Fibroblast of skin of back (primary cell): ENCODE results near the gene TIGD7. TPM values are rescaled to one million over a fixed set of nuclear protein-coding genes. Genes with fewer than 3 reads are reported as not detected.

ENCODE experiments used
- DNase-seq: peaks from one replicate; pipeline ENCODE4 v3.0.0-alpha.2; 2013
- polyA plus RNA-seq, 2 experiments: library from polyadenylated mRNA; unstranded; fragments of 120-200 nt; gene quantifications; one replicate each; pipeline ENCODE4 v1.2.1, GENCODE V29; 2013; ENCODE audit not compliant: insufficient read length in 2 of 2

Gene TIGD7, protein sequence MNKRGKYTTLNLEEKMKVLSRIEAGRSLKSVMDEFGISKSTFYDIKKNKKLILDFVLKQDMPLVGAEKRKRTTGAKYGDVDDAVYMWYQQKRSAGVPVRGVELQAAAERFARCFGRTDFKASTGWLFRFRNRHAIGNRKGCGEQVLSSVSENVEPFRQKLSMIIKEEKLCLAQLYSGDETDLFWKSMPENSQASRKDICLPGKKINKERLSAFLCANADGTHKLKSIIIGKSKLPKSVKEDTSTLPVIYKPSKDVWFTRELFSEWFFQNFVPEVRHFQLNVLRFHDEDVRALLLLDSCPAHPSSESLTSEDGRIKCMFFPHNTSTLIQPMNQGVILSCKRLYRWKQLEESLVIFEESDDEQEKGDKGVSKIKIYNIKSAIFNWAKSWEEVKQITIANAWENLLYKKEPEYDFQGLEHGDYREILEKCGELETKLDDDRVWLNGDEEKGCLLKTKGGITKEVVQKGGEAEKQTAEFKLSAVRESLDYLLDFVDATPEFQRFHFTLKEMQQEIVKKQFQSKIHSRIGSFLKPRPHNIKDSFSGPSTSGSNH
- polyA plus RNA-seq (2013, experiment 1 of 2; ENCODE audit: insufficient read length) = 3.2 TPM
- 2.9 TPM for polyA plus RNA-seq (2013, experiment 2 of 2; ENCODE audit: insufficient read length)

DNA sequence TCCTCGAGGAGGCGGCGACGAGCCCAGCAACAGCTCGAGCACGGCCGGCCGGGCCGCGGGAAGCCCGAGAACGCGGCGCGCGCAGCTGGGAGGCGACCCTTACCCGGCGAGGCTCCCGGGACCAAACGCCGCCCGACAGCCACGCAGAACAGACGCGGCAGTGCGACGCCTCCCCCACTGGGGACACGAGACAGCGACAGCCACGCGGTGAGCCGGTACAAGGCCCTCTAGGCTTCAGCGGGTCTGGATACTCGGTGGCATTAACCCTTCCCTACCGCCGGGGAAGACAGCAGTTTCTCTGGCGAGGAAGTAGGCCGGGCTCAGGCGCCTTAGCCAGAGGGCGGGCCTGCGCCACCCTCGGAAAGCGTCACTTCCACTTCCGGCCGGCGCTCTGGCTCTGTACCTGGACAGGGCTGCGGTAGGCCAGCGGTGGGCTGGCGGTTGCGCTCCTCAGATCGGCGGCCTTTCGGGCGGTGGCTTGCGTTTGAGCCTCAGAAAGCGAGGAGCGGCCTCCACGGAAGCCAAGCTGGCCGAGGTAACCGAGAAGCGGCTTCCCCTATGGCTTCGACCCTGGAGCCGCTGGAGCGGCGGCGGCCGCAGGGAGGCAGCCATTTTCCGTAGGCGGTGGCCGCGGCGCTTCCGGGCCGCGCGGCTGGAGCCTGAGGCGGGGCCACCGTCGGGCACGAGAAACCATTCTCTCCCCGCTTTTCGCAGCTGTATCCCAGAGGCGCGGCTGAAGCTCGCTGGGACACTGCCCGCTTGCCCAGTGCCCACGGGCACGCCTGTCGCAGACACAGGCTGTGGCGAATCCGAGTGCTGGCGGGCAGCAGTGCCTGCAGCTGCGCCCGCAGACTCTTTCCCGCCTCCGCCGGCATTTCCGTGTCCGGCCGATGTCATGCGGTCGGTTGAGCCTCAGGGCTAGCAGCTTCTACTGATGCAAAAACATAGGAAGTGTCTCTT lies at the start of gene TIGD7, which contains the start of gene ZNF75A:
Gene TIGD7, minus strand, starts transcription at position 322 of the 960 bp plus-strand sequence. CDS start 4,816 bp downstream, outside the sequence.
Gene ZNF75A, plus strand, starts transcription at position 389 of the 960 bp plus-strand sequence. CDS start 2,932 bp downstream, outside the sequence.
- peak; percentile 94 for DNase-seq

DNA sequence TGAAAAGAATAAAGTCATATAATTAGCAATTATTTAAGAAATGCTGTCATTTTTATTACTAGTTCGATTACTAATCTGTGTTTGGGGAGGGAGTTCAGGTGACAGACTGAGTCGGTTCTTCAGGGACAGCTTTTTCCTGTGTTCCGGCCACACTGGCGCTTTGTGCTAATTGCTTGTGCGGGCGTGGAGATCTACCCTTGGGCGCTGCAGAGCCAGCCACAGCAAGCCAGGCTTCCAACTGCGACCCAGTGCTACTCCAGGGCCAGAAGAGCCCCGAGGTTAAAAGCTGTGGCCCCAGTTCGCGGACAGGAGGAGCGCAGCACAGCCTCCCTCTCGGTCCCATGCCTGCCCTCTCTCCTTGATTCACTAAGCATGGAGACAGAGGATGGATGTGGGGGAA lies 43.9 kb upstream of the TIGD7 start:
- no peak for DNase-seq

DNA sequence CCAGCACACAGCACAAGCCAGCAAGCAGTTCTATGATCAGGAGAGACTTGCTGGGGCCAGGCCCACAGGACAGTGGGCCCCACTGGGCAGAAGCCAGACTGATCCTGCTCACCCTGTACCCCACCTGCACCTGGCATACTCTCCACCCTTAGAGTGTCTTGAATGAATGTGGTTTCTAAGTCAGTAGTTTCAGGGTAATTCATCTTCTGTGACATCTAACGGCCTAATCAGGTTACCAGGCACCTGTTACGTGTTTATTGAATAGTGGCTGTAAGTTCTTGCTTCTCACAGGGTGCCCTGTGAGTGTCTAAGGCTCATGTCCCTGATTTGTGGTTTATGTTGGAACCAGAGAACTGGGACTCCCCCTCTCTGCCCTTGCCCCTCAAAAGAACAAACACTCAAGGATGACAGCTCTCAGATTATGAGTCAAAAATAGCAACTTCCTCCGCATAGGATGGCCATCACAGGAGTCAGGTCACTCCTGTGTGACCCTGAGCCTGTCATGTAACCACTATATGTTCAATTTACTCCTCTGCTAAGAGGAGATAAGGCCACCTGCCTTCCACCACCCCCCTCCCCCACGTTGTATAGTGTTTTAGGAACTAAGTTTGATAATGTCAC lies 43.4 kb upstream of the TIGD7 start:
- DNase-seq = no peak

DNA sequence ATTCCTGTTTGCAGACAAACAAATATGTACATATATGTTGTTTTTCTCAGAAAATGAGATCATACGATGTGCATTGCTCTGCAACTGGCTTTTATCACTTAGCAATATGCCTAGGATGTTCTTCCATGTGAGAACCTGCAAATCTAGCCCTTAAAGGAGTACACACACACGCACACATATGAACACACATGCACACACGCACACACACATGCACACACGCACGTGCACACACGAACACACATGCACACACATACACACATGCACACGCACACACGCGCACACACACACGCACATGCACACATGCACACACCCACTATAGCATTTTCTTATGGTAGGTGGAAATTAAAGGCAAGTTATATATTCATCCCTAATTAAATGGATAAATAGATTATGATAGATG lies 42.4 kb upstream of the TIGD7 start:
- no peak for DNase-seq

DNA sequence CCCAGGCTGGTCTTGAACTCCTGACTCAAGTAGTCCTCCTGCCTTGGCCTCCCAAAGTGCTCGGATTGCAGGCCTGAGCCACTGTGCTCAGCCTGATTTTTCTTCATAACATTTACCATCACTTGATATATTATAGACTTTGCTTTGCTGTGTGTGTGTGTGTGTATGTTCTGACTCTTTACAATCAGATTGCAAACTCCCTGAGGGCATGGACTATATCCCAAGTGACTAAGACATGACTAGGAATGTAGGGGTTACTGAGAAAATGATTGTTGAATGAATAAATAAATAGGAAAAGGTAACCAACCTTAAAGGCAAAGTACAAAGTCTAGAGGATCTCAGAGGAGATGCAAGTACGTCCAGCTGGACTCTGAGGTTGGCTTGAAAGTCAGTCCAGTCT lies 40.8 kb upstream of the TIGD7 start:
- DNase-seq = no peak

DNA sequence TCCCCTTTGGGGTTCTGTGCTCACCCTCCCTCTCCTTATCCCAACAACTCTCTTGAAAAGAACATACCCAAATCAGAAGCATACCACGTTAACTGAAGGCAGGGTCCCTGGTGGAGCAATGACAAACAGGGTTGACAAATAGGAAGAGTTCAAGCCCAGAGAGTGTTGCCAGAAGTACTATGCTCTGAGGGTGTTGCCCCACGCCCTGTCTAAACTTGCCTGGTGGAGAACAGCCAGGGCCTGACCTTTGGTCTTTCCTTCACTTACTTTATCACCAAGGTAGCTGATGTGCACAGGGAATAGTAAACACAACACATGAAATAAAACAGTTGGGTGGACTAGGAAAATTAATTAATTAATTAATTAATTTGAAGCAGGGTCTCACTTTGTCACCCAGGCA lies 23.4 kb upstream of the TIGD7 start:
- no peak for DNase-seq

DNA sequence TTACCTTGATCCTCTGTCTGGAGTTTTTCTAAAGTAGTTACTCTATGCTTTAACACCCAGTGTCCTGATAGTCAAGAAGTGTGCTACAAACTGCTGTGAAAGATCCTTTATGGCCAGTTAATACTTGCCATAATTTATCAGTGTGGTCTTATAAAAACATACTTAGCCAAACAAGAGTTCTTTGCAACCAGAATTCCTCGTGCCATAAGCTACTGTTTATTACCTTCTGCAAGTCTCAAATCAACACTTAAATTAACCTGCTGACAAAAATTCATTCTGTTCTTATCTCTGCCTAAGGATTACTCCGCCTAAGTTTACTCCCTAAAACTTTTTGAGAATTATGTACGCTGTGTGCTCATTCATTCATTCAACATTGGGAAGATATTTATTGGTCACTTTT lies 22.9 kb upstream of the TIGD7 start:
- no peak for DNase-seq

DNA sequence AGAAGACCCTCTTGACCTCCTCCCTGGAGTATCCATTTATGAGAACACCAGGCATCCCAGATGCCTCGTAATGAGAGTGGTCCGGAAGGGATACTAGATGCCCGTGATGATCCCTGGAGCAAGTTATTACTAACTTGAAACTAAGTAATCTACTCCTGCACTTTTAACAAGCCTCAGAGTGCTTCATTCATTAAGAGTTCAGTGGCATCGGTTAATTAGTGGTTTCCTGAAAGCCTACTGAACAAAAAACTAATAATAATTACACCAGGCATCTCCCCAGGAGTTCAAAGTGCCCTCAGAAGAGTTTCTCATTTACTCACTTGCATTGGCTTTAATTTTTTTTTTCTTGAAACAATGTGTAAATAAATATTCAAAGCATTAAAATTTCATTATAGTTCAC lies 22.3 kb upstream of the TIGD7 start:
- no peak for DNase-seq

DNA sequence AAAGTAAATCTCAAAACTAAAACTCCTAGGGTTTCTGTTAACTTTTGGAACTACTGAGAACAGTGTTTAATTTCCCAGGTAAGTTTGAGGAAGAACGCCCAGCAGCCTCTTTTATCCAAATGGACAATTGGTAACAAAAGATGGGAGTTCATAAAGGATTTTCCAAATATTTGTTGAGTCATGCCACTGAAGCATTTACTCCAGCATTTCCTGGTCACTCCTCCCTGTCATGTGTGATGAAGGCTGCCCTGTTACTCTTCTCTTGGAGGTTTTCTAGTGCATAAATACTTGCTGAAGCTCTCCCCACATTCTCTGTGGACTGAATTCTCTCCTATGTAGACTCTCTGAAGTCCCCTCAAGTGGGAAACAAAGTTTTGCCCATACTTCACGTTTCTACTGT lies 16.6 kb upstream of the TIGD7 start:
- DNase-seq = no peak

DNA sequence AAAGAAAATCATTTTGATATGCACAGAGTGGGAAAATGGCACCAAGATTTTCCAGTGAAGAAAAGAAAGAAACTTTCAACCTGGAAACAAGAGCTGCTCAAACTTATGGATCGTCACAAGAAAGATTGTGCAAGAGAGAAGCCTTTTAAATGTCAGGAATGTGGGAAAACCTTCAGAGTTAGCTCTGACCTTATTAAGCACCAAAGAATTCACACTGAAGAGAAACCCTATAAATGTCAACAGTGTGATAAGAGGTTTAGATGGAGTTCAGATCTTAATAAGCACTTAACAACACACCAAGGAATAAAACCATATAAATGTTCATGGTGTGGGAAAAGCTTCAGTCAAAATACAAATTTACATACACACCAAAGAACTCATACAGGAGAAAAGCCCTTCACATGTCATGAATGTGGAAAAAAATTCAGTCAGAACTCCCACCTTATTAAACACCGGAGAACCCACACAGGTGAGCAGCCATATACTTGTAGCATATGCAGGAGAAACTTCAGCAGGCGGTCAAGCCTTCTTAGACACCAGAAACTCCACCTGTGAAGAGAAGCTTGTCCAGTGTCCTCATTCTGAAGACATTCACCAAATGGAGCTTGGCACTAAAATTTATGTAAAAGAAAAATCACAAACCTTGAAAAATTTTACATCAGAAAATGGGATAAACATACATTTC lies 12.2 kb upstream of the TIGD7 start:
- DNase-seq = no peak

DNA sequence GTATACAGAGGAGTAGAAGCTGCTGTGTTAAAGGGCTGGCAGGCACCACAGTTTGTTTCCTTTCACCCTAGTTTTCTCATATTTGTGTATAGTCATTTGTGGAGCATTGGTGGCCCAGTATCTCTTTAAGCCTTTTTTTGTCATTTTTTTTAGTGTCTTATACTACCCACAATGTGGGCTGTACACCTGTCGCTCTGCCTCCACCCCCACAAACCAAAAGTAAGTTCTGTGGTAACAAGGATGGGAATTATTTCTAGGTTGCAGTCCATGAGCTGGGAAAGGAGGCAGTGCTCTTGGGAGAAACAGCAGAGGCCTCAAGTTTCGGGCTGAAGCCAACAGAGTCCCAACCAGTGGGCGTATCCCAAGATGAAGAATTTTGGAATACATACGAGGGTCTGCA lies 6.3 kb upstream of the TIGD7 start:
- no peak for DNase-seq

DNA sequence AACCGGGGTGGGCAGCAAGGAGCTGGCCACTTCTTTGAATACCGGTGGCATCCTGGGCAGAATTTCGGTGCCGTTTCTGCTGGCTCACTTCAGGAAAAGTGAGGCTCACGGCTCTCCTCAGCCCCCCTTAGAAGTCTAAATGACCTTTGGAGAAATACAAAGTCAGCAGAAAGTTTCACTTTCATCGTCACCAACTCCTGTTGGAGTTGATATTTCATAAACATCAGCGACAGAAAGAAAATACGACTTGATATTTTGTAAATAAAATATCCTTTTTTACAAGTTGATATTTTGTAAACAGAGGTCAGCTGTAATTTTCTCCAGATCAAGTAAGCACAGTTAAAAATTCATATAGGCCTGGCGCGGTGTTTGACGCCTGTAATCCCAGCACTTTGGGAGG lies 848 bp upstream of the TIGD7 start:
- DNase-seq = no peak

DNA sequence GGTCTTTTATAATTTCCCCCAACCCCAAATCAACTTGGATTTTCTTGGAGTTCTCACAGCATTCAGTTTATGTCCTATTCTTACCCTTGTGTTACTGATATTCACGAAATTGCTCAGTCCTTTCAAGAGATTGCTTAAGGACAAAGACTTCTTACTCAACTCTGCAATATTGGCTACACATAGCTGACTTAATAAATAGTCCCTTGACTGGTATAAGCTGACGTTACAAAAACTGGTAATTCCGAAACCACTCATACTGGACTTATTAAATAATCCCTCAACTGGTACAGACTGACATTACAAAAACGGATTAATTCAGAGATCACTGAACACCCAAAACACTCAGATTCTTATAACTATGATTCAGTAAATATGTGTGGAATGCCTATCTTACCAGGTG lies 860 bp downstream of the TIGD7 start:
- DNase-seq = no peak

DNA sequence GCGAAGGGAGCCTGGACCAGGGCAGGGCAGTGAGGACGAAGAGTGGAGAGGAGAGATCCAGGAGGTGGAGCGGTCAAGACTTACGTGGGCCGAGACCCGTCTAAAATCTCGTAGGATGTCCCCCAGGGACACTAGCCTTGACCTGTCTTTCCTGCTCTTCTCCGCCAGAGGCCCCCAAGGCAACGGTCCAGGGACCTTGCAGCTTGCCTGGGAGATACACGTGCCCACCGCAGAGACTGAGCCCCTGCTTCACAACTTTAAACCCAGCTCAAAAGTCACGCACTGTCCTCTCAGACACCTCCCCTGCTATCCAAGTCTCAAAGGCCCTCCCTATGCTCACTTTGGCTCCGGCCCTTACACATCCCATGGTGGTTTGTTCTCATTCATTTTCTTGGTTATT lies 9.4 kb downstream of the TIGD7 start:
- DNase-seq = no peak

DNA sequence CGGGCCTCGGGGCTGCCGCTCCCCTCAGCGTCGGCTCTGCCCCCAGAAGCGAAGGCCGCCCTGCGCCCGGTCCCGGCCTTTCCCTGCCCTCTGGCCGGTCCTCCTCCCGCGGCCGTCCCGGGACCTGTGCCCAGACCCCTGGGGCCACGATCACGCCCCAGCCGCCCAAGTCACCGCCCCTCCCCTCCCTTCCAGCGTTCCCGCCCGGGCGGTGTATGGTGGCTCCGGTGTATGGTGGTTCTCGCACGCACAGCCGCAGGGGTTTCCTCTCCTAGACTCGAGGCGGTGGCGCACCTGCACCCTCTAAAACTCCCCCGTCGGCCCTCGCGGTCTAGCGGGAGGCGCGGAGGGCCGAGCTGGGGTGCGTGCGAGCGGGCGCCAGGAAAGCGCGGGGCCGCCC lies 10.0 kb downstream of the TIGD7 start:
- DNase-seq = no peak

DNA sequence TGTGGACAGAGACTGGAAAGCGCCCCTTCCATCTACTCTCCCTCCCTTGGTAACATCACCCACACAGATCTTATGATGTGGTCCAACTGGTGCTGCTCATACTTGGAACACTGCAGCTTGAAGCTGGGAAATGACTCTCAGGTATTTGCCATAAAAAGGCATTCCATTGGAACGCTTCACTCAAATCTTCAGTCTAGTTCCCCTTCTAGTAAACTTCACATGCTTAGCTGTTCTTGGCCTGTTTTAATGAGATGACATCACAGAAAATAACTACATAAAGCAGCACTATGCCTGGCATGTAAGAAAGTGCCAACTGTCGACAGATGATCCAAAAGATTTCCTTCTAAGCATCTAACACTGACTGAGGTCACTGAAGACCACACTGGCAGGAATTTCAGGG lies 12.6 kb downstream of the TIGD7 start:
- DNase-seq = no peak

DNA sequence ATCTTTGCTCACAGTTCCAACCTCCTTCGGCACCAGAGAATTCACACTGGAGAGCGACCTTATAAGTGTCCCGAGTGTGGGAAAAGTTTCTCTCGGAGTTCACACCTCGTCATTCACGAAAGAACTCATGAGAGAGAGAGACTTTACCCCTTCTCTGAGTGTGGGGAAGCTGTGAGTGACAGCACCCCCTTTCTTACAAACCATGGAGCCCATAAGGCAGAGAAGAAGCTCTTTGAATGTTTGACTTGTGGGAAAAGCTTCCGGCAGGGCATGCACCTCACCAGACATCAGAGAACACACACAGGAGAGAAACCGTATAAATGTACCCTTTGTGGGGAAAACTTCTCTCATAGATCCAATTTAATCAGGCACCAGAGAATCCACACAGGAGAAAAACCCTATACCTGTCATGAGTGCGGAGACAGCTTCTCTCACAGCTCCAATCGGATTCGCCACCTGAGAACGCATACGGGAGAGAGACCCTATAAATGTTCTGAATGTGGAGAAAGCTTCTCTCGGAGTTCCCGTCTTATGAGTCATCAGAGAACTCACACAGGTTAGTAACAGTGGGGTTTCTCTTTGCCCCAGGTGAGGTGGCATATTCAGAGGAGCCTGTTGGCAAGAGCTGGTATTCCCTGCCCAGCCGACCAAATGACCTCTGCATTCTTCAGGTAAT lies 15.1 kb downstream of the TIGD7 start:
- no peak for DNase-seq

DNA sequence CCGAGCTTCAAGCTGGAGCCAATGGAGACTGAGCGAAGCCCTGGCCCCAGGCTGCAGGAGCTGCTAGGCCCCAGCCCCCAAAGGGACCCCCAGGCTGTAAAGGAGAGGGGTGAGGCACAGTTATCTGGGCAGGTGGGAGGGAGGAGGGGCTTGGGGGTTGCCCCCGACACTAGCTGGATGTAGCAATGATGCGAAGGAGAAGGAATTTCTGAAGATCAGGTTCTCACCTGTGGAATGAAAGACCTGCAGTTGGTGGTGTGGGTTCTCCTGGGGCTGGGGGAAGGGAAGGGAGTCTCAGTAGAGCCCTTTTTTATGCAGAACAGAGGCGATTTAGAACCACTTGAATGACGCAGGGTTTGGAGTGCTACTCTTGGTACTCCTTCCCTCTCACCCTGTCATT lies 20.1 kb downstream of the TIGD7 start:
- no peak for DNase-seq

DNA sequence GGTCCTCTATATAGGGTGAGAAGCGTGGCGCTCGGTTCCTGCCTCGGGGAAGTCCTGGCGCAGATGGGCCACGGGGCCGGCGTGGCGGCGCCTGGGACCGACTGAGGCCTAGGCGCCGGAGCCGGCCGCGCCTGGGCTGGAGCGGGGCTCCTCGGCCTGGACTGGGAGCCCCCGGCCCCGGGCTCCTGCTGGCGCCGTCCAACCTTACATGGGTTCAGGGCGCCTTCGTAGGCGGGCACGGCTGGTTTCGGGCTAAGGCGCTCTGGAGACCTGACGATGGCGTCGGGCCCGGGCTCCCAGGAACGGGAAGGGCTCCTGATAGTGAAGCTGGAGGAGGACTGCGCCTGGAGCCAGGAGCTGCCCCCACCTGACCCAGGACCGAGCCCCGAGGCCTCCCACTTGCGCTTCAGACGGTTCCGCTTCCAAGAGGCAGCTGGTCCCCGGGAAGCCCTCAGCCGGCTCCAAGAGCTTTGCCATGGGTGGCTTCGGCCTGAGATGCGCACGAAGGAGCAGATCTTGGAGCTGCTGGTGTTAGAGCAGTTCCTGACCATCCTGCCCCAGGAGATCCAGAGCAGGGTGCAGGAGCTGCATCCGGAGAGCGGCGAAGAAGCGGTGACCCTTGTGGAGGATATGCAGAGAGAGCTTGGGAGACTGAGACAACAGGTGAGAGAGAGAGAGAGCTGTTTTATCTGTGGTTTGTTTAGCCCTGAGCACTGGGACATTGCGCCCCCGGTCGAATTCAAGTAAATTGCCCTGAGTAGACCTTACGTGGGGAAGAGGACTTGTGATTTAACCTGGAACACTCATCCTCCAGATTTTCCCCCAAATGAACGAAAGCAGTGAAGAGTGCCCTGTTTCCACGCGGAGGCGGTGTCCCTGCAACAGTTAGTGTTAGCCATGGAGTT lies 21.4 kb downstream of the TIGD7 start:
- no peak for DNase-seq
